Aorta (tissue), 5 donors: Measurements from ENCODE around the gene GOLPH3. TPM values are rescaled to one million over a fixed set of nuclear protein-coding genes. Genes with fewer than 3 reads are reported as not detected.
"Not testable (repeated sequence)": the region's sequence is repeated elsewhere in the genome, so short reads cannot be mapped to it uniquely, and the experiment has no call there.

Source experiments
- ATAC-seq: fragments of 200-7000 bp; cut with Tn5 transposase; one replicate; pipeline ENCODE4 v1.9.1; 2022; ENCODE audit warnings: moderate library complexity; ENCODE audit not compliant: low FRiP score
- DNase-seq, 2 donors: peaks; one replicate each; pipeline ENCODE4 v3.0.0-alpha.2; 2020
- H3K27ac ChIP-seq, 2 donors: one replicate each; pipeline ENCODE4 v1.5.1; 2013; ENCODE audit warnings: low read length in 2 of 2, mild to moderate bottlenecking in 2 of 2, moderate library complexity in 2 of 2, control low read depth in 1 of 2, inconsistent platforms in 1 of 2, low read depth in 1 of 2
- H3K27me3 ChIP-seq, 2 donors: one replicate each; pipeline ENCODE4 v1.6.1; 2013; ENCODE audit warnings: control low read depth in 1 of 2, low read length in 1 of 2, mild to moderate bottlenecking in 1 of 2, moderate library complexity in 1 of 2; ENCODE audit not compliant: insufficient read depth in 2 of 2, control insufficient read depth in 1 of 2
- H3K36me3 ChIP-seq, 2 donors: one replicate each; pipeline ENCODE4 v1.6.1; 2013; ENCODE audit warnings: control low read depth in 1 of 2, low read length in 1 of 2, mild to moderate bottlenecking in 1 of 2; ENCODE audit not compliant: insufficient read depth in 2 of 2, control insufficient read depth in 1 of 2
- H3K4me1 ChIP-seq, 2 donors: one replicate each; pipeline ENCODE4 v1.6.1; 2013; ENCODE audit warnings: low read length in 2 of 2, control low read depth in 1 of 2, mild to moderate bottlenecking in 1 of 2, moderate library complexity in 1 of 2; ENCODE audit not compliant: insufficient read depth in 2 of 2, control insufficient read depth in 1 of 2
- H3K4me3 ChIP-seq, 2 donors: one replicate each; pipeline ENCODE4 v1.5.1; 2013; ENCODE audit warnings: low read length in 2 of 2, control low read depth in 1 of 2, mild to moderate bottlenecking in 1 of 2
- H3K9me3 ChIP-seq: one replicate; pipeline ENCODE4 v1.6.1; 2013; ENCODE audit warnings: mild to moderate bottlenecking, low read length; ENCODE audit not compliant: control insufficient read depth
- WGBS, 2 donors: extraction: QIAGEN DNeasy Blood & Tissue Kit; methylation state at CpG; one replicate each; pipeline ENCODE4 v1.1.7; 2013; 5-methylcytosine and 5-hydroxymethylcytosine counted together
- intact Hi-C, 2 donors: fragments of 100-400 bp; cut with DNase I; formaldehyde crosslinking; loops; one replicate each; pipeline versions ENCODE4 v1.14.2 to v1.15.0; 2022
- long read RNA-seq, 2 donors: library from polyadenylated mRNA; unstranded; transcript quantifications; one replicate each; pipeline ENCODE4 v2.0.0, GENCODE V29; 2020 to 2021
- polyA plus RNA-seq, 2 donors: library from polyadenylated mRNA; stranded (reverse); fragments of 200-250 nt; gene quantifications; one replicate each; pipeline ENCODE4 v1.2.3, GENCODE V29; 2013
- total RNA-seq, 2 donors: library from RNA; stranded (reverse); fragmentation: NEBNext Ultra II Directional; extraction: Animal tissue kit (Norgen Biotek cat#: 25700); gene quantifications; one replicate each; pipeline ENCODE4 v1.2.1, GENCODE V29; 2021
- donor health status: healthy with polysubstance abuse.
- donor health status: Bipolar disorder and iron deficiency.
- donor health status: DM: no; HTN: no; CAD: no.
- donor health status: DM: no; HTN: no; CAD: no.
- donor health status: DM: yes; HTN: yes; CAD: no.

GOLPH3 gene
- total RNA-seq (10 to 100 TPM; 84.9 to 92.0 TPM), polyA plus RNA-seq (10 to 100 TPM; 57.0 to 63.2 TPM)
- long read RNA-seq, donor 1, transcript GOLPH3-201 (4 exons, 2,721 nt), result major isoform, 29 of 42 reads
- long read RNA-seq, donor 1, partial matches to known transcripts, result 4 of 42 reads
- long read RNA-seq, donor 1, other reads (novel, unspliced or antisense), result 6 of 42 reads
- long read RNA-seq, donor 2, transcript GOLPH3-201 (4 exons, 2,721 nt), result major isoform, 87 of 107 reads
- long read RNA-seq, donor 2, partial matches to known transcripts, result 1 of 107 reads
- long read RNA-seq, donor 2, other reads (novel, unspliced or antisense), result 16 of 107 reads

DNA sequence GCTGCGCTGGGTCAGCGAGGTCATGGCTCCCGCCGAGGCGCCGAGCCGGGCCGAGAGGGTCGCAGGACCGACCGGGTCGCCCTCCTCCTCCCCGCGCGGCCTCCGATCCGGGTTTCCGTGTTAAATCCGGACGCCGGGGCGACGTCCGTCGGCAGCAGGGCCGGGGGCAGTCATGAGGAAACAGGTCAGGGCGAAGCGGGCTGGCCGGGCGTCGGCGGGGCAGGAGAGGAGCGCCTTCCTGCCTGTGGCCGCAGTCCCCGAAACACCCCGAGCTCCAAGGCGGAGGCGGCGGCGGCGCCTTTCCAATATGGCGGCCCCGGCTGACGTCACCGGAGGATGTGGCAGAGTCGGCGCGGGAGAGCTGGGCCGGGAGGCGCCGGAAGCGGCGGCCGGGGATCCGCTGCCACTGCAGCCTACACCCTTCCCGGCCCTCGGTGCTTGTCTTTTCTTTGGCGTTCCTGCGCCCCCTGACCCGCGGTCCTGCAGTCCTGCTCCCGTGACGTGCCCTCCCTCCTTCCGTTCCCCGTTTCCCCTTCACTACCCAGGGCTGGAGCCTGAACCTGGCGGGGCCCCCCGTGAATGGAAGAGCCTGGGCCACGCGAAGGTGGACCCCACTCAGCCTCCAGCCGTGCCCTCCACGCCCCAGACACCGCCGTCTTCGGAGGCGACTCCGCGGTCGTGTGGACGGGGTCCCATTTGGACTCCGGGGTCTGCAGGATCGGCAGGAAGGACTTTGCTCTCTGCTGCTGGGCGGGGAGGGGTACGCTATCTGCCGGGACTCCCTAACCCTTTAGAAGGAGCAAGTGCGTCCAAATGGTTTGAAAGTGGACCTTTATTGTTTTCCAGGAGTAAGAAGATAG, at the start of gene GOLPH3:
GOLPH3 (minus strand) TSS at position 309 of the 860 bp plus-strand sequence; CDS start at position 24, 285 bp downstream.
- Histone ChIP-seq H3K9me3 (no peaks in the 10 kb centered on the region), H3K27ac (peak within 1 kb of the TSS; percentile 78 to 98), H3K4me1 (no peaks in the 10 kb centered on the region), H3K36me3 (peaks cover 0 to 2% of the 10 kb centered on the region in 2 donors), H3K27me3 (no peaks in the 10 kb centered on the region), H3K4me3 (peak within 1 kb of the TSS; percentile 62 to 91)
- DNase-seq (peak; percentile 96 to 98), ATAC-seq (peak; percentile 96)
- 0% methylated on average over 63 to 85 of the region's 85 CpGs for WGBS, 2 donors
- intact Hi-C loops, result loop anchor here in 1 of 2 donors (5.0 kb wide), 2 partner anchors 58 to 138 kb away; partner anchors contain the start of gene MTMR12

DNA sequence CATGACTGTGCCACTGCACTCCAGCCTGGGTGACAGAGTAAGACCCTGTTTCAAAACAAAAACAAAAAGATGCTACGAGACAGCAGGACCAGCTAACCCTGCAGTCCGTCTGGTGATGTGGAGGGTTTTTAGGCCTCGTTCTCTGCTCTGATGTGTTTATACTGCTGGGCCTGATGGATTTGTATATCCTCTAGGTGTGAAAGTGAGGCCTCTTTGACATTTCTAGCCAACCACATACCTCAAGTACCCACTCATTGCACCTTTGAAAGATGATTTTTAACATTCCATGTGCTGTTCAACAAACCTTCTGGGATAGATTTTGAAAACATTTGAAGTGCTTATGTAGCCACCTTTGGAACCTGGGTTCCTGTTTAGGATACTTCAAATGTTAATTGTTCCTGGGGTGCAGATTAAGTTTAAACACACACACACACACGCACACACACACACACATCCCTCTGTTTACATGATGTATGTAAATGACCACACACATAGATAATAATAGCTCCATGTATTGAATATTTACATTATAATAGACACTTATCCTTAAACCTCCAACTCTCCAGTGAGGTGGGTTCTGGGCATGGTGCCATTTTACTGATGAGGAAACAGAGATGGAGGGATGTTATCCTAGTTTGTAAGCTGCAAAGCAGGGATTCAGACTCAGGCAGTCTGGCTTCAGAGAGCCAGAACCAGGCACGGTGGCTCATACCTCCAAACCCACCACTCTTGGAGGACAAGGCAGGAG, 48.8 kb upstream of the GOLPH3 start:
- no peak for DNase-seq
- no peak for ATAC-seq
- 85 to 89% methylated on average over 5 of the region's 5 CpGs for WGBS, 2 donors
- H3K4me1 ChIP-seq, result no peaks in the 10 kb centered on the region
- intact Hi-C loops, result no loop called here
- H3K27me3 ChIP-seq, result no peaks in the 10 kb centered on the region
- no peak overlapping the region for H3K27ac ChIP-seq
- no peak overlapping the region for H3K4me3 ChIP-seq
- no peaks in the 10 kb centered on the region for H3K9me3 ChIP-seq
- no peaks in the 10 kb centered on the region for H3K36me3 ChIP-seq

DNA sequence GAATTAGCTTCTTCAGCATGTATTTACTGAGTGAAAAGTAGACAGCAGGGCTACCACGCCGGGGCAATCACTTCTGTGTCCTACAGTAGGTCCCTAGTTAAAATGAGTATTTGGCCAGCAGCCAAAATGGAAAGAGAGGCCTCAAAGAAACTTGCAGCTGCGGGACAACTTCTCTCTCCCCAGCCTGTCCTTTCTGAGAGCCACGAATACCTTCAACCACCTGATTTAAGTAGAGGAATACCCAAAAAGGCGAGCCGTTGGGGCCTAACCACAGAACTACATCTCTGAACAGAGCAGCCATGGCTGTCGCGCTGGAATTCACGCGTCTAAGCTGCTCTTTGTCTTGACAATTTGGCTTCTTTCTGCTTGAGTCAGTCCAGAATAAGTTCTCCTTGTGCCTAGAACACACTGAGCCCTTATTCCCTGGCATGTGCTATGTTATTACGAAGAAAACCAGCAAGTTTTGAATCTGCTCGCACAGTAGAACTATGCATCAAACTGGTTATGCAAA, 43.8 kb upstream of the GOLPH3 start:
- ATAC-seq, result no peak
- H3K27ac ChIP-seq, result peak overlapping the region in 1 of 2 donors; percentile 2
- WGBS, 2 donors, result 38 to 48% methylated on average over 12 of the region's 12 CpGs

DNA sequence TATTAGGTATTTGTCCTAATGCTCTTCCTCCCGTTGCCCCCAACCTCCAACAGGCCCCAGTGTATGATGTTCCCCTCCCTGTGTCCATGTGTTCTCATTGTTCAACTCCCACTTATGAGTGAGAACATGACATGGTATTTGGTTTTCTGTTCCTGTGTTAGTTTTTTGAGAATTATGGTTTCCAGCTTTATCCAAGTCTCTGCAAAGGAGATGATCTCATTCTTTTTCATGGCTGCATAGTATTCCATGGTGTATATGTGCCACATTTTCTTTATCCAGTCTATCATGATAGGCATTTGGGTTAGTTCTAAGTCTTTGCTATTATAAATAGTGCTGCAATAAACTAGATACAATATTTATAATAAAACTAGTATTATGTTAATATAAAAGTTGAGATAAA, 40.2 kb upstream of the GOLPH3 start:
- ATAC-seq, H3K9me3 ChIP-seq, H3K4me3 ChIP-seq, DNase-seq, H3K27me3 ChIP-seq, H3K27ac ChIP-seq, H3K4me1 ChIP-seq, intact Hi-C loops, H3K36me3 ChIP-seq: not testable (repeated sequence)
- WGBS, 2 donors, result 86 to 95% methylated on average over 1 of the region's 1 CpG

More for the DNA sequence above, 43.8 kb upstream of the GOLPH3 start:
- H3K4me1 ChIP-seq, result no peaks in the 10 kb centered on the region
- no peaks in the 10 kb centered on the region for H3K36me3 ChIP-seq
- intact Hi-C loops, result no loop called here
- H3K4me3 ChIP-seq, result no peak overlapping the region
- no peak for DNase-seq
- H3K9me3 ChIP-seq, result no peaks in the 10 kb centered on the region
- H3K27me3 ChIP-seq, result no peaks in the 10 kb centered on the region

DNA sequence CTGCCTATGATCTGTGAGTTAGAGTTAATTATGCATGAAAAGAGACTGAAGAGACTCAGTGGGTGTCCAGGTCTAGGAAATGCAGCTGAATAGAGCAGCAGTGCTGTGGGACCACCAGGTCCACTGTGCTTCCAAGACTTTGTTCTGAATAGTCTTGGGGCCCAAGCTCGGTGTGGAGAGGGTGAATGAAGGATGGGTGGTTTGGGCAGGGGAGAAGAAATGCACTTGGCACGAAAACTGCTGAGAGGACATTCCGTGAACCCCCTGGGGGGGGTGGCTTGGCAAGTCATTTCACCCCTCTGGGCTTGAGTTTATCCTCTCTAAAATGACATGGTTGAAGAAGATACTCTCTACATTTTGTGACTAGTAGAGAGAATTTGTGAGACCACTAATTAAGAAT, 36.0 kb upstream of the GOLPH3 start:
- H3K4me3 ChIP-seq, result no peak overlapping the region
- no peaks in the 10 kb centered on the region for H3K27me3 ChIP-seq
- H3K36me3 ChIP-seq, result no peaks in the 10 kb centered on the region
- H3K9me3 ChIP-seq, result no peaks in the 10 kb centered on the region
- DNase-seq (no peak), ATAC-seq (no peak)
- H3K4me1 ChIP-seq, result peaks cover 0 to 4% of the 10 kb centered on the region in 2 donors
- WGBS, 2 donors, result 76 to 79% methylated on average over 3 of the region's 3 CpGs
- H3K27ac ChIP-seq, result no peak overlapping the region
- intact Hi-C loops, result no loop called here

DNA sequence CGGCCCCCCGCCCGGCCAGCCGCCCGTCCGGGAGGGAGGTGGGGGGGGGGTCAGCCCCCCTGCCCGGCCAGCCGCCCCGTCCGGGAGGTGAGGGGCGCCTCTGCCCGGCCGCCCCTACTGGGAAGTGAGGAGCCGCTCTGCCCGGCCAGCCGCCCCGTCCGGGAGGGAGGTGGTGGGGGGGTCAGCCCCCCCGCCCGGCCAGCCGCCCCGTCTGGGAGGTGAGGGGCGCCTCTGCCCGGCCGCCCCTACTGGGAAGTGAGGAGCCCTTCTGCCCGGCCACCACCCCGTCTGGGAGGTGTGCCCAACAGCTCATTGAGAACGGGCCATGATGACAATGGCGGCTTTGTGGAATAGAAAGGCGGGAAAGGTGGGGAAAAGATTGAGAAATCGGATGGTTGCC, 34.7 kb upstream of the GOLPH3 start:
- H3K4me3 ChIP-seq, H3K27ac ChIP-seq, H3K9me3 ChIP-seq, H3K36me3 ChIP-seq, ATAC-seq, intact Hi-C loops, DNase-seq, H3K4me1 ChIP-seq, H3K27me3 ChIP-seq: not testable (repeated sequence)
- WGBS, 2 donors, result 91 to 94% methylated on average over 7 to 21 of the region's 31 CpGs

DNA sequence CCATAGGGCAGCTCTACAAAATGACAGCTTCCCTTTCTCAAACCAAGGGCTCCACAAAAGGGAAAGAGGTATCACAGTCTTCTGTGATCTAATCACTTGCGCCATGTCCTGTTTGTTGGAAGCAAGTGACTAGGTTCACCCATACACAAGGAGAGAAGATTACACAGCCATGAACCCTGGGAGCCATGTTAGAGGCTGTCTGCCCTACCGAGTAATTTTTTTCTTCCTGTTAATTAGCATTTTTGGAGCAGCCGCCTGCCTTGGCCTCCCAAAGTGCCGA, 33.2 kb upstream of the GOLPH3 start:
- H3K27ac ChIP-seq, result no peak overlapping the region
- 97 to 98% methylated on average over 4 of the region's 4 CpGs for WGBS, 2 donors
- no peak for ATAC-seq
- H3K27me3 ChIP-seq, result no peaks in the 10 kb centered on the region
- peaks cover 0 to 6% of the 10 kb centered on the region in 2 donors for H3K4me1 ChIP-seq
- H3K4me3 ChIP-seq, result no peak overlapping the region
- H3K36me3 ChIP-seq, result no peaks in the 10 kb centered on the region
- intact Hi-C loops, result no loop called here
- no peak for DNase-seq
- H3K9me3 ChIP-seq, result no peaks in the 10 kb centered on the region

DNA sequence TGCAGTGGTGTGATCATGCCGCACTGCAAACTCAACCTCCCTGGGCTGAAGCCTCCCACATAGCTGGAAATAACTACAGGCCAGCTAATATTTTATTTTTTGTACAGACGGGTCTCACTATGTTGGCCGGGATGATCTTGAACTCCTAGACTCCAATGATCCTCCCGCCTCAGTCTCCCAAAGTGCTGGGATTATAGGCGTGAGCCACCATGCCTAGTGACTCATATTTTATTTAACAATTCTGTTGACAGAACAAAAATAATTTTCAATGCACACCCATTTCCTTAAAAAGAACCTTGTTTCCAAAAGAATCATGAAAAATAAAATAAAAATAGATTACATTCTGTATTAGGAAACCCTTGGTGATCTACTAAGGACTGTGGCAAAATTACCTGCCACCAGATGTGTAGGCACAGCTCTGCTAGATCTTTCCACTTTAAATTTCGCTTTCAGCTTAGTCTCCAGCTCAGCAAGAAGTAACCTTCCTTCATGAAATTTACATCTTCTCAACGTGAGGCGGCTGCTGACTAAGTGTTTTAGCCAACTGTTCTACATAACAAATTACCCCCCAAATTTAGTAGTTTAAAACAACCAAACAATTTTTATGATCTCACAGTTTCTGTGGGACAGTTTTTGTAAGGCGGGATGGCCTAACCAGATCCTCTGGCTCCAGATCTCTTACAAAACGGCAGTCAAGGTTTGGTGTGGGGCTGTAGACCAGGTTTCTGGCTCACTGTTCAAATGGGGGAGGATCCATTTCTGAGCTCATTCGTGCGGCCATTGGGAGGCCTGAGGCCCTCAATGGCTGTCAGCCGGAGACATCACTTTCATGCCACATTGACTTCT, 32.6 kb upstream of the GOLPH3 start:
- DNase-seq (no peak), ATAC-seq (no peak)
- Histone ChIP-seq H3K27ac (no peak overlapping the region), H3K4me1 (peaks cover 0 to 6% of the 10 kb centered on the region in 2 donors), H3K27me3 (no peaks in the 10 kb centered on the region), H3K36me3 (no peaks in the 10 kb centered on the region), H3K9me3 (no peaks in the 10 kb centered on the region), H3K4me3 (no peak overlapping the region)
- intact Hi-C loops, result no loop called here
- WGBS, 2 donors, result 72 to 76% methylated on average over 13 of the region's 13 CpGs
